C4-2B (cell line): ENCODE results near the gene ABCG1.

ENCODE experiments used
- CTCF ChIP-seq: fragments of 450-650 bp; conservative IDR thresholded peaks from 2 replicates; pipeline ENCODE4 v1.5.1; 2017; ENCODE audit warnings: mild to moderate bottlenecking
- ZFX ChIP-seq: fragments of 450-650 bp; IDR thresholded peaks from 2 replicates; pipeline ENCODE4 v1.6.1; 2017

- TF ChIP-seq CTCF = no peak
- TF ChIP-seq ZFX = no peak
Measured at GRCh38 chr21:42338729-42339715, 120.1 kb downstream of the ABCG1 start.
